HG03175 (cell line): Measurements from ENCODE around the gene RBMS3.
A peak's percentile ranks its signal among the peaks of the same experiment; 100 is the strongest.

Source experiments
- ATAC-seq: cut with Tn5 transposase; IDR thresholded peaks from one replicate; pipeline ENCODE4 v1.9.1; 2021; ENCODE audit warnings: mild to moderate bottlenecking, moderate library complexity; ENCODE audit not compliant: unreplicated experiment

Gene RBMS3

DNA sequence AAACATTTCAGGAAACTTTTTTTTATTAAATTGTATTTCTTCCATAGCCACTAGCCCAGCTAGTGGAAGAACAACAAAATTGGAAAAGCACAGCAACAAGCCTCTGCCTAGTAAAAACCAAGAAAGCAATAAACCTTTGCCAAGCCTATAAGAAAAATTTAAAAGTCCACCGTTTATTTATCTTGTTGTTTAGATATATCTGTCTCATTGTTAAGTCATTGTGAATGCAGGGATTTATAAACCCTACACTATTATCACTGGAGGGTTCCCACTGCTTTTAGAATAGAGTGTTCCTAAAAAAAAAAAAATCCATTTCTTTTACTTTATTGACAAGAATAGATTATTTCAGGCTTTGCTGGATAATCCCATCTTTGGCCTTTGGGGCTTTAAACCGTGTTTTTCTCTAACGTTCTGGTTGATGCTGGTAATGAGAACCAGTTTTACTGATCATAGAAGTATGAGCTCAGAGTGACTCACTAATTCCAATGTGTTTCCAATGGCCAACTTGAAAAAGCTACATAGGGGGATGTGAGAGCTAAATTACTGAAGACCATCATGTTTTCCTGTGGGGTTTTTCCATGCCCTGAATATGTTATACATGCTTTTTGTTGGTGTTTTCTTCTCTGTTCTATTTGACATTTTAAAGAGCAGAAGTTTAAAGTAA, 634.1 kb downstream of the RBMS3 start:
- ATAC-seq, result no peak

DNA sequence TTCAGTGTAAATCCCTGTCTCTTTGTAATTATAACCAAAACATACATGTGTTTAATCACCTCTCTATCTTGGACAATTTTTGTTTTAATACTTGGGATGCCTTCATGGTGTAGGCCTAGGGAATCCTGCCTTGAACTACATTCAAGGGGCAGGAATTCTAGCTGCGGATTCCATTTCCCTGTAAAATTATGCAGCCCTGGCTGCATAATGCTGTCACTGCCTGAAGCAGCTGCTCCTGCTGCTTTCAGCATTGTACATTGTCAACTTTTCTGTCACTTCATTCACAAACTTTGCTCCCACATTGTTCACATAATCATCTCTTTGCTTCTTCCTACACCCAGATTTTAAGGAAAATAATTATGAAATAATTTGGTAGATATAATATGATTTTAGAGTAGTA, 638.7 kb downstream of the RBMS3 start:
- no peak for ATAC-seq

DNA sequence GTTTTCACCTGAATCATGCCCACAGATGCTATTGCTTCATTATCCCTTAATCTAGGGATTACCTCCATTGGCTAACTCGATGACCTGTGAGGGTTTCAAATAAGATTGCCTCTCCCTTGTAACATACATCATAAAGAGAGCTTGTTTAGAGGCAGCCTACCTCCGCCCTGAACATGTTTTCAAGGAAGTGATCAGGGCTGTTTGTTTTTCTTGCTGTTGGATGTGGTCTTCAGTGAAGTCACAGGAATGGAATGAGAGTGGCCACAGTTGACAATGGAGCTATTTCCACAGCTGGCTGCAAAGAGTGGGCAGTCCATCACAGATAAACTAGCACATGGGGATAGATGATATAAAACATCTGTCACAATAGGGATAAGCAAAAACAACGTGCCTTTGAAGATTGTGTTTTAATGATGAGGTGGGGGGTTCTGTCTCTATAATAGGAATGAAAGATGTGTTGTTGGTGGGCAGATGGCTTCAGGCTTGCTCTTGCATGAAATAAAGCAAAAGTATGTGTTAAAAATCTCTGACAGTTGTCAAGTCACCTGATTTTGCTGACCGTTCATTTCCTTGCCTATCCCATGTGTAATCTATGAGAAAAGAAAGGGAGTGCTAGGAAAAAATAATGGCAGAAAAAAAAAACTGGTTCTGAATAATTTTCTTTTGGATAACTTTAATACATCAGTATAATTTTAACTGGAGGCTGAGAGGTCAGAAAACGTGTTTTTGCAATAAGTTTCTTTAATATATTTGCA, 642.3 kb downstream of the RBMS3 start:
- no peak for ATAC-seq

DNA sequence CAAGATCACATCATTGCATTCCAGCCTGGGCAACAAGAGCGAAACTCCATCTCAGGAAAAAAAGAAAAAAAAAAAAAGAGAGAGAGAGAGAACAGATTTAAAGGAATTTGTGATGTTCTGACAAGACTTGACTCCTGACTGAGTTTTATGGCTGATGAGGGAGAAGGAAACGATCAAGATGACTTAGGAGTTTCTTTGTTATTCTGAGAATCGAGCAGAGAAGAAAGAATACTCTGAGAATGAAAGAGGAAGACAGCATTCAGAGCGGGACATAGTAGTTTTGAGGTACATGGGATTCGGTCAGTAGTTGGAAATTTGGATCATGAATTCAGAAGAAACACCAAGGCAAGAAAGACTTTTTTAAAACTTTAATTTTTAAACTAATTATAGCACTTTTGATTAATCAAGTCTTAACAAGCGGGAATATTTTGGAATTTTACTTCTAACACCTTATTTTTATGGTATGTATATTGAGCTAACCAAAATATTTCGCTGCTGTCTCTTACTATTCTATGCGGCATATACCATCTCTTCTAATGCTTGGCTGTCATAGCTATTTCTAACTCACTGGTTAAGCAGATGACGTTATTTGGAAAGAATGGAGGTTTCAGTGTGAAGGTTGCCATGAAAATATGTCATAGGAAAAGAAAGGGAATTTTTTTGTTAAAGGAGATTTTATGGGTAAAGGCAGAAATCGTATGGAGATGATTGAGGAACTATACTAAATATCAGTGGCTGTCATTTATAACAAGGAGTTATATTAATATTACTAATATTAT, 644.1 kb downstream of the RBMS3 start:
- no peak for ATAC-seq

DNA sequence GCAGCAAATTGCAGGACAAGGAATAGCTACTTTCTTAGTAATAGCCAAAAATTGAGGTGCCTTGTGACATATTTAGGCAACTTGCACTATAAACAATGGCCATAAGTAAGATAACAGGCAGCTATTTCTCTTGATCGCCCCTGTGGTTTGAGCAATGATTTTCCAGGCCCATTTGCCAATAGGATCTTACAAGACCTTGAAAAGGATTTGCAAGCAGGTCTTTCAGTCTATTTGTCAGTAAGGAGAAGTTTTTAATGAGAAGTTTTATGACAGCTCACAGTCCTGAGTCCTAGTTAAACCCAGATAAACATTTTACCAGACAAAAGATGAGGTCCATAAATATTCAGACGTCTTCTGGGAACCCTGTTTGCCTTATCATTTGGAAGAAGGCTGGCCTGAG, 645.5 kb downstream of the RBMS3 start:
- no peak for ATAC-seq

DNA sequence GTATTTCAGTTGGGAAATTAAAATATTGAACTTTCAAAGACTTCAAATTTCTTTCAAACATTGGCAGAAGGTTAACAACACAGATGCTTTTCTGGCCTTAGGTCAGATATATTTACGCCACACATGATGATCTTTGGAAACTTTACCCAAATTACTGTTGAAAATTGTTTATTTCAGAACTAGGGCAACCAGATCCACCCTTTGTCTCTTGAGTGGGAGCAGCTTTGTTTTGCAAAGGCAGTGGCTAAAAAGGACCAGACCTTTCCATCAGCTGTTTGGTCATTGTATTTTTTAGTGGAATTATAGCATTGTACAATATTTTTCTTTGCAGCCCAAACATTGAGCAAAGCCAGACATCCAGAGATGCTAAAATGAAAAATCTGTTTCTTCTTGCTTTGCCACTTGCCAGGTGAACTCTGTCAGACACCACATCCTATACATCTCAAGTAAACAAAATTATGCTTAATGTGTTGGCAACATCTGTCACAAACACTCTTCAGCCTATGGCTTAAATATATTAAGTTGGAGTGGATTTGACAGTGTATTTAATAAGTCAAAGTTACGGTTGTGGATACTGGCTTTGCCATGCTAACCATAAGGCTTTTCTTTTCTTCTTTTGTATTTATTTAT, 651.9 kb downstream of the RBMS3 start:
- no peak for ATAC-seq

DNA sequence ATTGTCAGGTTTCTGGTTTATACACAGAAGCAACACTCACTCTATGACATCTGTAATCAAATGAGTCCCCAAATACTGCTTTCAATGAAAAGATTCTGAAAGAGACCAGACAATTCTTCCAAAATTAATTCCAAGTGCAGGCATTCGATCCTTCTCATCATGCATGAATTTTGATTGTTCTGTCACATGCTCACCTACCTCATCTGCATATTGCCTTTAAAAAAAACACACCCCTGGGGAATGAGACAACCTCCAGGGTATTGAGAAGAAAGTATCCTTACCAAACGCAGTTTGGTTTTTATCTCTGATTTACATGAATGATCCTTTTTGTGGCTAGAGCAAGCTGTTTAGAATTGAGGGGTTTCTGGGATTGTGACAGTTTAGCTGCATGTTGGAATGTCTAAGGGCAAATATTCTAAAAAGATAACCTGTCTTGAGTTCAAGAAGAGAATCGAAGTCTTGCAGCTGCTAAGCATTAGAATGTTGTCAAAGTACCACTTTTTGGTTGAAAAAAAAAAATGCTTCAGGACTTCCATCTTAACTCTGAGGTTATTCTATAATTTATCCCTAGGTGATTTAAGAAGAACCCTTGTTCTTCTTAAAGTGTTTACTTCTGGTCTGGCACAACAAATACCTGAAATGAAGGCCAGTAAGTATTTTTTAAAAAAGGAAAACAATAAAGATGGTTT, 653.1 kb downstream of the RBMS3 start:
- no peak for ATAC-seq

DNA sequence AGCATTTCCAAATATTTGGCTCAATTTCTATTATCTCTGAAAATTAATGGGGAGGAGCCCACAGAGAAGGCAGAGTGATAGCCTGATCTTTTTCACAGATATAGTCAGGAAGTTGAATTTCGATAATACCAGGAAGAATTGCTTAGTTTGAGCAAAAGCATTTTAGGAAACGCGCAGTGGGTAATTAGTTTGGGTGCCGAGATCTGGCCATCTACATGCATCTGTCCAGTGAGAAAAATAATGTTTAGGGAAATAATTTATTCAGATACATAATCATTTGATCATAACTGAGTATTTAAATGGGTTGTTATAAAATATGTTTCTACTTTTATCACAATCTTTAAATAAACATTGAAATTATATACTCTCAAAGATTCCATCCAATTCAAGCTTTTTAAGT, 653.9 kb downstream of the RBMS3 start:
- ATAC-seq, result no peak

DNA sequence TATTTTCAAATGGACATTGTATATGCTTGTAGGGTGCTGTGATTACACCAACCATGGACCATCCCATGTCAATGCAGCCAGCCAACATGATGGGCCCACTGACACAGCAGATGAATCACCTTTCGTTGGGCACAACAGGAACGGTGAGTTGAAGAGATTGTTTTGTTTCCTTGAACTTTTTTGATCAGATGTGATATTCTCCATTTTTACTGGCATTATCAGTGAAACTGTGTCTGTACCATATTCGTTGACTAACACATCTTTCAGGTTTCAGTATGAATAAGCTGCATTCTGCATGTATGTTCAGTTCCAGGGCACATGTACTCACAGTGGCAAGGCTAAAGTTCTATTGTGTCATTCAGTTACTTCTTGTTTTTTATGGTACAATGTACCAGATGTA, 655.2 kb downstream of the RBMS3 start:
- peak; percentile 75 for ATAC-seq

DNA sequence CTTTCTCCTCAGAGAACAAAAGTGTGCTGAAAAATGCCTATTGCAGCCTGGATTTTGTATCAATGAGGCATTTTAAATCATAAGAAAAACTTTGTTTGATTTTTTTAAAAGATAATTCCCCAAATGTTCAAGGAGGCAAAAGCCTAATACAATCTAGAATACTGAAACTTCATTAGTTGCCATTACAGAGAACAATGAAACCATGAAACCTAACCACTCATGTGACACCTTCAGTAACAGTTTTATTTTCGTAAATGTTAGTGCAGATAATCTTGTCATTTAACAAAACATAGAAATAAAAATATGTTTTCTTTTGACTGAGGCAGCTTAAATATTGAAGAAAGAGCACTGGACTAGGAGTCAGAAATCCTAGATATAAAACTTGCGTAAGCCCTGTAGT, 655.9 kb downstream of the RBMS3 start:
- ATAC-seq, result peak; percentile 47

DNA sequence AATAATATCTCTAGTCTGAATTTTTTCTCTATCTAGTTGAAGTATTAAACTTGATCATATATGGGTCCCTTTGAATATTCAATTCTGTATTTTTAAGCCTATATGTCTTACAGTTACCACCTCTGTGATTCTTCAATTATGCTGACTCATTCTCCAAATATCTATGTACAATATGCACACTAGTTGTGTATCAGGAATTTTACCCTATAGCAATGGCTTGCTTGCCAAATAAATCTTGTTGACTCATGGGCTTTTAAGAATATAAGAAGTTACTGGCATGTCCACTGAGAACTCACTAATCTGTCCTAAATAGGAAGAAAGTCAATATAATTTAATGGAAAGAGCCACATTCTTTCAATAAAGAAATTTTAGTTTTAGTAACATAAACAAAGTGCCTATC, 656.3 kb downstream of the RBMS3 start:
- no peak for ATAC-seq

DNA sequence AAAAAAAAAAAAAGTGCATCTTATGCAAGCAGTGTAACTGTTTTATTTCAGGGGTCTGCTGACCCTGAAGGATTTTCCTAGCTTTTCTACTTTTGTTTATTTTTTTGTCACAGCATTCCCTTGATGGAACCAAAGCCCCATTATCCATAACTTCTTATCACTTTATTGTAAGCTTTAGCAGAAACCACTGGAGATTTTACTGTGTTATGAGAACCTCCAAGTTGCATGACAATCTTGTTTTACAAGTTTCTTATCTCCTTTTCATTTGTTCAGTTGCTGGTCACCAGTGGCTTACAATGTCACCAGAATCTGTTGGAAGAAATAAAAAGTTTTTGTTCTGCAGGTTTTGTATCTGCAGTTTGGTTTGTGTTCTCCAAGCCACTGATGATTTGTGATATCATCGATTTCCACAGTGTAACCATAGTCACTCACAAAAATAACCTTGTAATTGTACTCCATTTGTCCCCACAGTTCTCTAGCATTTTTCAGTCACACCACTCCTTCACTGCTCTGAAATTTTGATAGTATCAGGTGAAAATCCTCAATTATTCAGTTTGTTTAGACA, 660.0 kb downstream of the RBMS3 start:
- ATAC-seq, result no peak

DNA sequence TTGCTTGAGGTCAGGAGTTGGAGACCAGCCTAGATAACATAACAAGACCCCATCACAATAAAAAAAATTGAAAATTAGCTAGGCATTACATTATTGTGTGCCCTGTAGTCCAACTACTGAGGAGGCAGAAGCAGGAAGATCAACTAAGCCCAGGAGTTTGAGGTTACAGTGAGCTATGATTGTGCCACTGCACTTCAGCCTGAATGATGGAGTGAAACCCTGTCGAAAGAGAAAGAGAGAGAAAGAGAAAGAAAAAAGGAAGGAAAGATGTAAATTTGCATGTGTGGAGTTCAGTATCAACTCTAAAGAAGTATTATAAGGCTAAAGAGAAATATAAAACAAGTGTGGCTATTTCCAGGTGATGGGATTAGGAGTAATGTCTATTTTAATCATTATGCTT, 661.4 kb downstream of the RBMS3 start:
- ATAC-seq, result no peak

DNA sequence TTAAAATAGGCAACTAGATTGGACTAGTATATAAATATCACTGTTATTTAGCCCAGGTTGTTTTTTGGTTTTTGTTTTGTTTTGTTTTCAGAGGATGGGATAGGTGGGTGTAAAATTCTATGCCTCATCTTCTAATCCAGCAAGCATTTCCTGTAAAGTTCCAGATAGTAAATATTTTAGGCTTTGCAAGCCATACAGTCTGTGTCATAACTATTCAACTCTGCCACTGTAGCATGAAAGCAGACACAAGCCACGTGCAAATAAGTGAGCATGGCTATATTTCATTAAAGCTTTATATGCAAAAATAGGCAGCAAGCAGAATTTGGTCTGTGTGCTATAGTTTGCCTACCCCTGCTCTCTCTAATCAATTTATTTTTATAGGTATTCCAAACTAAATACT, 668.3 kb downstream of the RBMS3 start:
- ATAC-seq, result no peak

DNA sequence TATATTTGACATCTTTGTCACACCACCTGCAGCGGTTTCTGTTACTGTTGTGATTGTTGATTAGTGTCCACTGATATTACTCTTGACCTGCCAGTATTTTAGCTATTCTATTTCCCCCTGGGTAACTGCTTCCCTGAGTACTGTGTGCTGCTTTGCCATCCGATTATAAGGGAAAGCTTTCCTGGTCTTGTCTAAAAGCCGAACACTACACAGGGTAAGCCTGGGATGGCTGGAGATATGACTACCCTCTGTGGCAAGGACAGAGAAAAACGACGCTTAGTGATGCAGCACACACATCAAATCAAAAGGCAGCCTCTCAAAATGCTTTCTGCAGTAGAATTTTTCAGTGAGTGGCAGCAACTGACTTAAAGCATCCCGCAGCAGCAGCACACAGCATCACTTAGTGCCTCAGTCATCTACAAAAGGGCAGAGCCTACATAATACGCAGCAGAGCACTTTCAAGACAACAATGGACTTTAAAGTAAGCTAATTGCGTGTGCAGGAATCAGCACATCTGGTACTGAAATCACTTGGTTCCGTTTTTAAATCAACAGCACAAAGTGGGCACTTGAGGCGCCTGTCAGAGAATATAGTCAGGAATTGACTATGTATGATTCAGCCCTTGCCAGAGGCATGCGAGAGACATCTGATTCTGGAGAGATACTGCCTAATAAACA, 669.2 kb downstream of the RBMS3 start:
- ATAC-seq, result no peak

DNA sequence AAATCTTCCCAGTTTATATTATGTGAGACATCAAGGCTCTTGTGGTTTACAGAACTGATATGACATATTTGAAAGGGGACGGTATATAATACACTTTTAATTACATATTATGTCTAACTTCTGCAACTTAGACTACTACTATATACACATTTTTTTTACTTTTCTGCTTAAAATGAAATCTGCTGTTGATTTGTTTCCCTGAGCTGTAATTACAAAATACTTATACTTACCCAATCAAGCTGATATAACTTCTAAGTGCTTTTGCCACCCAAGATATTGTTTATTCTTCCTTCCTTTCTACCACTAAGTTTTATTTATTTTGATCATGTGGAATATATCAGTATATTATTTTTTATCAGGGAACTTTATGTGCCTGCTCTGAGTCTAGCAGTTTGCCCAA, 671.6 kb downstream of the RBMS3 start:
- no peak for ATAC-seq

DNA sequence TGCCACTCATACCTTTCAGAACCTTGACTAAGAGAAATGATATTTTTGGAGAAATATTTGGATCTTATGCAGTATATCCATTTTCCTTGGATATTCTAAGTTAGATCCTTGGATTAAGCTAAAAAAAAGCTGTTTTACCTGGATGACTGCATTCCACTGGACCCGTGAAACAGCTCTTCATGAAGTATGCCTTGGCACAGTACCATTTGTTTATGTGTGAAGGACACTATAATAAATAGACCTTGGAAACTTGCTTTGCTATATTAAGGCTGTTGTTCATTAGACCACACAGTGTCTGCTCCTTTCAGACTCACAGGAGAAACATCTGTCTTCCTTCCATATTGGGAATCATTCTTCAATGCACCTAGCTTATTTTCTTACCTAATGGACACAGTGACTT, 674.5 kb downstream of the RBMS3 start:
- ATAC-seq, result no peak

DNA sequence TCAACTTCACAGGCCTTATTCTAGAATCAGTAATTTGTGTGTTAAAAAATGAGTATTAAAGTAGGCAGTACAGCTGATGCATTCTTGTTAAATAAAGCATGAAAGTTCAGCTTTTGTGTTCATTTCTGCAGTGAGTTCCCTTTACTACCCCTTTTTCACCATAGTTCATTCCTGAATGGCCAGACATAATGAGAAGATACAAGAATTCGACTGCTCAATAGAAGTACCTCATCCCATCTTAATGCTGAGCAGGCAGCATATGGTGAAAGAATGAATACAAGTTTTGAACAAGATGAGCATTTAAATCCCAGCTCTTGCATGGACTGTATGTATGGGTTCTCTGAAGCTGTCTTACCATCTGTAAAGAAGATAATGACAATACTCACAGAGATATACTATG, 677.9 kb downstream of the RBMS3 start:
- ATAC-seq, result no peak

DNA sequence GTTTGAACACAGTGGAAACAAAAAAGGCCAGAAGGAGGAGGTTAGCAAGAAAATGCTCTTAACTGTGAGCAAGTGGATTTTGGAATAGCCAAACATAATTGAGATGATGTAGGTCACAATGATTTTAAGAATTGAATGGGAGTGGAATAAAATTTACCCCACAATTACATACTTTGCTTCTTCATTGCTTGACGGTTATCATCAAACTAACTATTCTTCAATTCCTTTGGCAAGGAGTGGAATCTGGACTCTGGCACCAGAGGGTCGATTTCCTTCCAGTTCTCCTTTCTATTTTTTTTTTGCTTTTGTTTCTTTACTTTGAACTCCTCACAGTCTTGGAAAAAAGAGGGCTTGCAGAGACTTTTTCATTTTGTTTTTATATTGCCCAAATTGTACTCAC, 691.0 kb downstream of the RBMS3 start:
- no peak for ATAC-seq
